Fibroblast of peridontal ligament (primary cell): Measurements from ENCODE around the gene AGBL4.

Experiments used
- DNase-seq: peaks from one replicate; pipeline ENCODE4 v3.0.0-alpha.2; 2010; ENCODE audit errors: extremely low read depth

AGBL4 gene

GRCh38 chr1:48588061-48588460 is 1435.7 kb downstream of the AGBL4 start:
- no peak for DNase-seq

- DNase-seq: no peak
Measured at GRCh38 chr1:48582408-48582807, 1441.3 kb downstream of the AGBL4 start.

GRCh38 chr1:48581270-48581669 is 1442.5 kb downstream of the AGBL4 start:
- no peak for DNase-seq

- no peak for DNase-seq
Measured at GRCh38 chr1:48576565-48576964, 1447.2 kb downstream of the AGBL4 start.

- DNase-seq: peak; percentile 8
Measured at GRCh38 chr1:48572646-48573258, 1451.0 kb downstream of the AGBL4 start.

GRCh38 chr1:48572134-48572533 is 1451.6 kb downstream of the AGBL4 start:
- DNase-seq: no peak

- DNase-seq: no peak
Measured at GRCh38 chr1:48571303-48571987, 1452.3 kb downstream of the AGBL4 start.

GRCh38 chr1:48570568-48570967 is 1453.2 kb downstream of the AGBL4 start:
- no peak for DNase-seq

GRCh38 chr1:48568501-48568900 is 1455.3 kb downstream of the AGBL4 start:
- DNase-seq: no peak

GRCh38 chr1:48566492-48566891 is 1457.3 kb downstream of the AGBL4 start:
- DNase-seq: no peak

GRCh38 chr1:48563021-48563420 is 1460.7 kb downstream of the AGBL4 start:
- DNase-seq: no peak

GRCh38 chr1:48561444-48561843 is 1462.3 kb downstream of the AGBL4 start:
- no peak for DNase-seq

GRCh38 chr1:48560577-48560976 is 1463.2 kb downstream of the AGBL4 start:
- DNase-seq: no peak

GRCh38 chr1:48560116-48560515 is 1463.6 kb downstream of the AGBL4 start:
- DNase-seq: no peak

- no peak for DNase-seq
Measured at GRCh38 chr1:48558366-48558765, 1465.4 kb downstream of the AGBL4 start.

GRCh38 chr1:48556186-48556850 is 1467.4 kb downstream of the AGBL4 start:
- no peak for DNase-seq

- DNase-seq: no peak
Measured at GRCh38 chr1:48555271-48555670, 1468.5 kb downstream of the AGBL4 start.

- DNase-seq: no peak
Measured at GRCh38 chr1:48552903-48553606, 1470.7 kb downstream of the AGBL4 start.

GRCh38 chr1:48552420-48552819 is 1471.3 kb downstream of the AGBL4 start:
- no peak for DNase-seq

- no peak for DNase-seq
Measured at GRCh38 chr1:48548985-48549384, 1474.8 kb downstream of the AGBL4 start.

- DNase-seq: no peak
Measured at GRCh38 chr1:48547561-48548220, 1476.1 kb downstream of the AGBL4 start.

GRCh38 chr1:48543854-48544253 is 1479.9 kb downstream of the AGBL4 start:
- no peak for DNase-seq
